ENCODE results near the gene TECTB.

Gene TECTB

GRCh38 chr10:112351146-112351545 lies 67.9 kb downstream of the TECTB start:
- TF ChIP-seq, protein P1, sequence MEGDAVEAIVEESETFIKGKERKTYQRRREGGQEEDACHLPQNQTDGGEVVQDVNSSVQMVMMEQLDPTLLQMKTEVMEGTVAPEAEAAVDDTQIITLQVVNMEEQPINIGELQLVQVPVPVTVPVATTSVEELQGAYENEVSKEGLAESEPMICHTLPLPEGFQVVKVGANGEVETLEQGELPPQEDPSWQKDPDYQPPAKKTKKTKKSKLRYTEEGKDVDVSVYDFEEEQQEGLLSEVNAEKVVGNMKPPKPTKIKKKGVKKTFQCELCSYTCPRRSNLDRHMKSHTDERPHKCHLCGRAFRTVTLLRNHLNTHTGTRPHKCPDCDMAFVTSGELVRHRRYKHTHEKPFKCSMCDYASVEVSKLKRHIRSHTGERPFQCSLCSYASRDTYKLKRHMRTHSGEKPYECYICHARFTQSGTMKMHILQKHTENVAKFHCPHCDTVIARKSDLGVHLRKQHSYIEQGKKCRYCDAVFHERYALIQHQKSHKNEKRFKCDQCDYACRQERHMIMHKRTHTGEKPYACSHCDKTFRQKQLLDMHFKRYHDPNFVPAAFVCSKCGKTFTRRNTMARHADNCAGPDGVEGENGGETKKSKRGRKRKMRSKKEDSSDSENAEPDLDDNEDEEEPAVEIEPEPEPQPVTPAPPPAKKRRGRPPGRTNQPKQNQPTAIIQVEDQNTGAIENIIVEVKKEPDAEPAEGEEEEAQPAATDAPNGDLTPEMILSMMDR (IDR thresholded peaks at IDR 0.05; ENCODE audit: low read depth, low read length), result no peak
- DNase-seq (ENCODE audit: low read depth, low spot score), result no peak

DNA sequence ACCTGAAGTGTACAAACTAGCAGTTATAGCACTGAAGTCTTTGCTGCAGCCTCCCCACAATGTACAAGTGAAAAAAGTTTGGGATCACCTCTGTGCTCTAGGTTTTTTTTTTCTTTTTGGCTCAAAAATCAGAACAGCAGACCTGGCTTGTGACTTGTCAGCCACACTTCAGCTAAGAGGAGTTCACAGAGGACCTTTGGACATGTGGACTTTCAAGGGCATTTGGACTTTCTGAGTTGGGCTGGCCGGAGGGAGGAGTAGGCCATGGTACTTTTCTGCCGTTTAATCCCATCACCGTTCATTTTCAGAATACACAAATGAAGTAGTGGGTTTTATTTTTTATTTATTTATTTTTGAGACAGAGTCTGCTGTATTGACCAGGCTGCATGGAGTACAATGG lies 68.8 kb downstream of the TECTB start:
- no peak for DNase-seq (ENCODE audit: low read depth, low spot score)
- in situ Hi-C loops (cut with HindIII; ENCODE audit: low sequenced_read_pairs), result no loop called here
- TF ChIP-seq, protein P1 (IDR thresholded peaks at IDR 0.05; ENCODE audit: low read depth, low read length), result no peak
- H3K4me3 ChIP-seq (ENCODE audit: low read depth, low read length), result no peak overlapping the region

More at GRCh38 chr10:112351146-112351545, 67.9 kb downstream of the TECTB start:
- no peak overlapping the region for H3K4me3 ChIP-seq (ENCODE audit: low read depth, low read length)
- in situ Hi-C loops (cut with HindIII; ENCODE audit: low sequenced_read_pairs), result no loop called here

GRCh38 chr10:112353046-112353445 lies 69.8 kb downstream of the TECTB start:
- no peak for DNase-seq (ENCODE audit: low read depth, low spot score)
- in situ Hi-C loops (cut with HindIII; ENCODE audit: low sequenced_read_pairs), result no loop called here
- H3K4me3 ChIP-seq (ENCODE audit: low read depth, low read length), result no peak overlapping the region
- TF ChIP-seq, protein P1 (IDR thresholded peaks at IDR 0.05; ENCODE audit: low read depth, low read length), result no peak

Measured in astrocyte of the spinal cord (primary cell).